ENCODE results near the gene SPESP1. TPM values are rescaled to one million over a fixed set of nuclear protein-coding genes. Genes with fewer than 3 reads are reported as not detected.

Gene SPESP1
- 6.0 and 8.1 TPM in 2 replicates for total RNA-seq

GRCh38 chr15:68930268-68931022 is at the start of gene SPESP1:
Gene SPESP1, plus strand, starts transcription at chr15:68930525. Its CDS starts 129 bp downstream, at chr15:68930654.

Other genes with a start within 250 kb of the SPESP1 start
- 40.0 and 48.4 TPM in 2 replicates for gene ANP32A, start 109.6 kb upstream of the SPESP1 start, total RNA-seq
- gene NOX5, start 84.2 kb downstream of the SPESP1 start, total RNA-seq, result 0.10 and 0.87 TPM in 2 replicates
- gene GLCE, start 230.1 kb downstream of the SPESP1 start, total RNA-seq, result 20.9 and 29.8 TPM in 2 replicates